Measurements from ENCODE around the gene VDAC2.
A peak's percentile ranks its signal among the peaks of the same experiment; 100 is the strongest.
"Not testable (repeated sequence)": the region's sequence is repeated elsewhere in the genome, so short reads cannot be mapped to it uniquely, and the experiment has no call there.

VDAC2 gene

GRCh38 chr10:75201793-75202307 lies 8.7 kb upstream of the VDAC2 start:
- no peak for DNase-seq

- DNase-seq = no peak
These were observed 8.1 kb upstream of the VDAC2 start for GRCh38 chr10:75202321-75203045.

- DNase-seq = not testable (repeated sequence)
These were observed 7.5 kb upstream of the VDAC2 start for GRCh38 chr10:75203046-75203620.

GRCh38 chr10:75203724-75204123 lies 6.9 kb upstream of the VDAC2 start:
- no peak for DNase-seq

- DNase-seq = no peak
These were observed 4.7 kb upstream of the VDAC2 start for GRCh38 chr10:75205908-75206307.

- not testable (repeated sequence) for DNase-seq
These were observed 4.0 kb upstream of the VDAC2 start for GRCh38 chr10:75206638-75207037.

GRCh38 chr10:75207079-75207856 lies 3.3 kb upstream of the VDAC2 start:
- no peak for DNase-seq

GRCh38 chr10:75207857-75208144 lies 2.8 kb upstream of the VDAC2 start:
- DNase-seq = no peak

GRCh38 chr10:75208181-75208580 lies 2.4 kb upstream of the VDAC2 start:
- no peak for DNase-seq

- DNase-seq = peak in 1 of 2 experiments; percentile 31
These were observed 1.3 kb upstream of the VDAC2 start for GRCh38 chr10:75209086-75209920.

- peak; percentile 75 to 81 for DNase-seq
These were observed 695 bp upstream of the VDAC2 start for GRCh38 chr10:75209921-75210281.

GRCh38 chr10:75211007-75211691 lies 553 bp downstream of the VDAC2 start:
- DNase-seq = peak; percentile 37 to 48

GRCh38 chr10:75212343-75212742 lies 1.7 kb downstream of the VDAC2 start:
- DNase-seq = no peak

GRCh38 chr10:75220274-75220673 lies 9.7 kb downstream of the VDAC2 start:
- DNase-seq = no peak

GRCh38 chr10:75221492-75221891 lies 10.9 kb downstream of the VDAC2 start:
- not testable (repeated sequence) for DNase-seq

GRCh38 chr10:75223507-75223906 lies 12.9 kb downstream of the VDAC2 start:
- DNase-seq = no peak

GRCh38 chr10:75226095-75226494 lies 15.5 kb downstream of the VDAC2 start:
- DNase-seq = no peak

- no peak for DNase-seq
These were observed 16.1 kb downstream of the VDAC2 start for GRCh38 chr10:75226656-75227055.

- DNase-seq = no peak
These were observed 17.7 kb downstream of the VDAC2 start for GRCh38 chr10:75228278-75228677.

- no peak for DNase-seq
These were observed 18.2 kb downstream of the VDAC2 start for GRCh38 chr10:75228834-75229233.

GRCh38 chr10:75229971-75230370 lies 19.4 kb downstream of the VDAC2 start:
- no peak for DNase-seq

GRCh38 chr10:75230600-75231038 lies 20.0 kb downstream of the VDAC2 start:
- peak; percentile 96 to 97 for DNase-seq
